K562 (cell line): ENCODE results near the gene CCNT2. TPM values are rescaled to one million over a fixed set of nuclear protein-coding genes. Genes with fewer than 3 reads are reported as not detected.
A peak's percentile ranks its signal among the peaks of the same experiment; 100 is the strongest.

ENCODE experiments used
- BMI1 ChIP-seq: fragments of 150-350 bp; IDR thresholded peaks from 2 replicates; pipeline ENCODE4 v1.6.1; 2014; ENCODE audit warnings: low read length
- C11orf30 ChIP-seq: fragments of 450-650 bp; IDR thresholded peaks from 2 replicates; pipeline ENCODE4 v1.6.1; 2016; ENCODE audit warnings: low read depth, mild to moderate bottlenecking
- EZH2 ChIP-seq: IDR thresholded peaks from 2 replicates; pipeline ENCODE4 v1.6.1; 2012; ENCODE audit warnings: low read depth, mild to moderate bottlenecking, inconsistent platforms, low read length, borderline replicate concordance
- PHF21A ChIP-seq: fragments of 450-650 bp; IDR thresholded peaks from 2 replicates; pipeline ENCODE4 v1.6.1; 2017; ENCODE audit warnings: low read depth, borderline replicate concordance
- ZBTB5 ChIP-seq: fragments of 450-650 bp; IDR thresholded peaks from 2 replicates; pipeline ENCODE4 v1.6.1; 2017; ENCODE audit warnings: antibody characterized with exemption
- ZNF316 ChIP-seq: fragments of 450-650 bp; IDR thresholded peaks from 2 replicates; pipeline ENCODE4 v1.6.1; 2016
- ZSCAN32 ChIP-seq: fragments of 450-650 bp; formaldehyde crosslinking; IDR thresholded peaks from 2 replicates; pipeline ENCODE4 v1.4.0; 2020; ENCODE audit warnings: mild to moderate bottlenecking, moderate library complexity
- polyA plus RNA-seq, 8 experiments: library from polyadenylated mRNA; depleted of rRNA in 4 of 8; stranded (reverse) in 5 of 8; unstranded in 3 of 8; fragments of >200 nt; fragmentation: Nextera tagmentation in 2 of 8; fragmentation: Illumina TruSeq in 1 of 8; extraction: Ambion mirVana in 2 of 8; extraction: Trizol in 1 of 8; gene quantifications; 2 replicates each; pipeline versions ENCODE4 v1.2.1 to v1.2.3, GENCODE V29; 2011 to 2014; ENCODE audit warnings: inconsistent platforms in 1 of 8, missing spikeins in 1 of 8
- total RNA-seq, 7 experiments: library from RNA; depleted of rRNA in 6 of 7; stranded (reverse); fragments of >200 nt in 6 of 7; fragmentation: Illumina TruSeq in 2 of 7; extraction: Trizol in 2 of 7; gene quantifications; 2 replicates each; pipeline versions ENCODE4 v1.2.1 to v1.2.3, GENCODE V29; 2011 to 2021; ENCODE audit warnings: low replicate concordance in 1 of 7
- TF ChIP-seq, protein P1 (sequence below): fragments of 450-650 bp; IDR thresholded peaks from 2 replicates; pipeline ENCODE4 v1.6.1; 2016; ENCODE audit warnings: low read depth

The CCNT2 gene
- total and polyA plus RNA-seq, 9 of the 15 experiments (the other 6 are each of a cell fraction or from before 2014, with no cell fraction given) = 12.6 to 30.0 (median 22.7) TPM

DNA sequence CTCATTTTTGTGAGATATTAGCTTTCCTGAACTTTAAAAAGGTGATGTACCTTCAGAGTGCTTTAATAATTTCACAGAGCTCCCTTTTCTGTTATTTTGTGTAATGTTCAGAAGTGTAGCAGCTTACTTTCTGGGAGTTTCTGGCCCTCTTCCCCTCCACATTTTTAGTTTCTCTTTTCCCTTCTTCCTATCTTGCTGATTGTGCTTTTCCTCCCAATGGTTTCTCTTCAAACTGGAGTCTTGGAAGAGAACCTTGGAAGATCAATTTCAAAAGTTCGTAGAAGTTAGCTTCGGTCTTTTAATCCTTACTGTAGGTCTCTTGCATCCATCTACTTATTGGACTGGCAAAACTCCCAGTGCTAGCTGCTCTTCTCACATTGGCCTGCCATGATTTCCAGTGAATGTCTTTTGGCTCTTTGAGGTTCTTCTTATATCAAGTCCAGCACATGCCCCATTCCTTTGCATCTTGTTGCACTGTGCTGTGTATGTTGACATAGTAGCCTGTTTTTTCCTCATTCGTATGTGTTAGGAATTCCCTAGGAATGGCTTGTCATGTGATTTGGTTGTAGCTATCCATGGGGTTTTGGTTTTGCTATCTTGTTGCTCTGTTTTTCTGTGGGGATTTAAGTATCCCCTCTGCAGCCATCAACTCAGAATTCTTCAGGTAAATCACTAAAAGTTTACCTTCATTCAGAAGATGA, 7.8 kb downstream of the CCNT2 start (continued):
- TF ChIP-seq, protein P1, sequence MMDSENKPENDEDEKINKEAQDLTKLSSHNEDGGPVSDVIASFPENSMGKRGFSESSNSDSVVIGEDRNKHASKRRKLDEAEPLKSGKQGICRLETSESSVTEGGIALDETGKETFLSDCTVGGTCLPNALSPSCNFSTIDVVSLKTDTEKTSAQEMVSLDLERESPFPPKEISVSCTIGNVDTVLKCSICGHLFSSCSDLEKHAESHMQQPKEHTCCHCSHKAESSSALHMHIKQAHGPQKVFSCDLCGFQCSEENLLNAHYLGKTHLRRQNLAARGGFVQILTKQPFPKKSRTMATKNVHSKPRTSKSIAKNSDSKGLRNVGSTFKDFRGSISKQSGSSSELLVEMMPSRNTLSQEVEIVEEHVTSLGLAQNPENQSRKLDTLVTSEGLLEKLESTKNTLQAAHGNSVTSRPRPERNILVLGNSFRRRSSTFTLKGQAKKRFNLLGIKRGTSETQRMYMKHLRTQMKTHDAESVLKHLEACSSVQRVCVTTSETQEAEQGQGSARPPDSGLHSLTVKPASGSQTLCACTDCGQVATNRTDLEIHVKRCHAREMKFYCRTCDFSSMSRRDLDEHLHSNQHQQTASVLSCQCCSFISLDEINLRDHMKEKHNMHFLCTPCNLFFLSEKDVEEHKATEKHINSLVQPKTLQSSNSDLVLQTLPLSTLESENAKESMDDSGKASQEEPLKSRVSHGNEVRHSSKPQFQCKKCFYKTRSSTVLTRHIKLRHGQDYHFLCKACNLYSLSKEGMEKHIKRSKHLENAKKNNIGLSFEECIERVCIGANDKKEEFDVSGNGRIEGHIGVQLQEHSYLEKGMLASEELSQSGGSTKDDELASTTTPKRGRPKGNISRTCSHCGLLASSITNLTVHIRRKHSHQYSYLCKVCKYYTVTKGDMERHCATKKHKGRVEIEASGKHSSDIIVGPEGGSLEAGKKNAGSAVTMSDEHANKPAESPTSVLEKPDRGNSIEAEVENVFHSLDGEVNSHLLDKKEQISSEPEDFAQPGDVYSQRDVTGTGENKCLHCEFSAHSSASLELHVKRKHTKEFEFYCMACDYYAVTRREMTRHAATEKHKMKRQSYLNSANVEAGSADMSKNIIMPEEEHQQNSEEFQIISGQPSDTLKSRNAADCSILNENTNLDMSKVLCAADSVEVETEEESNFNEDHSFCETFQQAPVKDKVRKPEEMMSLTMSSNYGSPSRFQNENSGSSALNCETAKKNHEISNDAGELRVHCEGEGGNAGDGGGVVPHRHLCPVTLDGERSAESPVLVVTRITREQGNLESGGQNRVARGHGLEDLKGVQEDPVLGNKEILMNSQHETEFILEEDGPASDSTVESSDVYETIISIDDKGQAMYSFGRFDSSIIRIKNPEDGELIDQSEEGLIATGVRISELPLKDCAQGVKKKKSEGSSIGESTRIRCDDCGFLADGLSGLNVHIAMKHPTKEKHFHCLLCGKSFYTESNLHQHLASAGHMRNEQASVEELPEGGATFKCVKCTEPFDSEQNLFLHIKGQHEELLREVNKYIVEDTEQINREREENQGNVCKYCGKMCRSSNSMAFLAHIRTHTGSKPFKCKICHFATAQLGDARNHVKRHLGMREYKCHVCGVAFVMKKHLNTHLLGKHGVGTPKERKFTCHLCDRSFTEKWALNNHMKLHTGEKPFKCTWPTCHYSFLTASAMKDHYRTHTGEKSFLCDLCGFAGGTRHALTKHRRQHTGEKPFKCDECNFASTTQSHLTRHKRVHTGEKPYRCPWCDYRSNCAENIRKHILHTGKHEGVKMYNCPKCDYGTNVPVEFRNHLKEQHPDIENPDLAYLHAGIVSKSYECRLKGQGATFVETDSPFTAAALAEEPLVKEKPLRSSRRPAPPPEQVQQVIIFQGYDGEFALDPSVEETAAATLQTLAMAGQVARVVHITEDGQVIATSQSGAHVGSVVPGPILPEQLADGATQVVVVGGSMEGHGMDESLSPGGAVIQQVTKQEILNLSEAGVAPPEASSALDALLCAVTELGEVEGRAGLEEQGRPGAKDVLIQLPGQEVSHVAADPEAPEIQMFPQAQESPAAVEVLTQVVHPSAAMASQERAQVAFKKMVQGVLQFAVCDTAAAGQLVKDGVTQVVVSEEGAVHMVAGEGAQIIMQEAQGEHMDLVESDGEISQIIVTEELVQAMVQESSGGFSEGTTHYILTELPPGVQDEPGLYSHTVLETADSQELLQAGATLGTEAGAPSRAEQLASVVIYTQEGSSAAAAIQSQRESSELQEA = no peak
- TF ChIP-seq BMI1 (no peak), ZNF316 (peak; percentile 57; the same call in 1 of the 2 replicates), ZBTB5 (no peak), PHF21A (no peak), EZH2 (no peak), C11orf30 (peak; percentile 51), ZSCAN32 (no peak)
